Stimulated activated CD4-positive, alpha-beta T cell treated with anti-CD3 and anti-CD28 coated beads, TNF-alpha, amount 100 ng/mL, for 48 hours (primary cell): Measurements from ENCODE around the gene NEURL1B.
A peak's percentile ranks its signal among the peaks of the same experiment; 100 is the strongest.
"Not testable (repeated sequence)": the region's sequence is repeated elsewhere in the genome, so short reads cannot be mapped to it uniquely, and the experiment has no call there.

Experiments
- DNase-seq, 3 donors: peaks; one replicate each; pipeline ENCODE4 v3.0.0-alpha.2; 2020; ENCODE audit warnings: low read depth in 3 of 3

Gene NEURL1B

DNA sequence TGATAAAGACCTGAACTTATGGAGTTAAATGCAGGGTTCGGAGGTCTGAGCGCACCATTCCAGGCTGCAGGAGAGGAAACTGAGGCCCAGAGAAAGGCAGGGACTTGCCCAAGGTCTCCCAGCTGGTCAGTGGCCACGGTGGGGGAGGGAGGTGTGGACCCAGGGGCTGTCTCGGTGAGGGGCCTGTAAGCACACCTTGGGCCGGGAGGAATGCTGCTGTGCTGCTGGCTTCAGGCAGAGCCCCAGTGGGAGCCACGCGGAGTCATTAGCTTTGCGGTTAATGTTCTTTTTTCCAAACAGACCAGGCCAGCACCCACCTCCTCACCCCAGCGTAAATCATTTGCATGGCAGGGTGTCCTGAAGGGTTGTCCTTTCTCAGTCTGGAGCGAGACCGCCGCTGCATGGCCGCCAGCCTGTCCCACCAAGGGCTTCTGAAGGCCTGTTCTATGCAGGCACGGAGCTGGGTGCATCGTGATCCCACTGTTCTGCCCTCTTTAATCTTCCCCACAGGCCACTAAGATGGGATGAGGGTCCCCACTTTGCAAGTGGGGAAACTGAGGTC is 35.9 kb downstream of the NEURL1B start:
- DNase-seq = no peak

- DNase-seq = not testable (repeated sequence)
These were observed 37.4 kb downstream of the NEURL1B start for GRCh38 chr5:172678362-172678874.

DNA sequence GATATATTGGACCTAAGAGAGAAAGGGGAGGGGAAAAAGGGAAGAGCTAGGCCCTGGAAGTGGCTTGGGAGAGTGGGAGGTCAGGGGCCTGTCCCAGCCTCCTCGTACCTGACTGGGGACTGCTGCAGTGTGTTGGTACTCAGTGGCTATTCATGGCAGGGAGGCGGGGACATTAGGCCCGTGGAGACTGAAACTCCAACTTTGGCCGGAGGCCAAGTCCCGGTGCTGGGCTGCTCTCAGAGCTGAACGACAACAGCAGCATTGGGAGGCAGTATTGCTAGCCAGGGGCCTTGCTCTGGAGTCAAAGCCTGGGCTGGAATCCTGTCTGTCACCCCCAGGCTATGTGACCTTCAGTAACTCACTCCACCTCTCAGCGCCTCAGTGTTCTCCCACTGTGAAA is 37.8 kb downstream of the NEURL1B start:
- DNase-seq = no peak

- DNase-seq = no peak
These were observed 38.7 kb downstream of the NEURL1B start for GRCh38 chr5:172679628-172680212.

GRCh38 chr5:172680921-172681320 is 39.9 kb downstream of the NEURL1B start:
- DNase-seq = no peak

DNA sequence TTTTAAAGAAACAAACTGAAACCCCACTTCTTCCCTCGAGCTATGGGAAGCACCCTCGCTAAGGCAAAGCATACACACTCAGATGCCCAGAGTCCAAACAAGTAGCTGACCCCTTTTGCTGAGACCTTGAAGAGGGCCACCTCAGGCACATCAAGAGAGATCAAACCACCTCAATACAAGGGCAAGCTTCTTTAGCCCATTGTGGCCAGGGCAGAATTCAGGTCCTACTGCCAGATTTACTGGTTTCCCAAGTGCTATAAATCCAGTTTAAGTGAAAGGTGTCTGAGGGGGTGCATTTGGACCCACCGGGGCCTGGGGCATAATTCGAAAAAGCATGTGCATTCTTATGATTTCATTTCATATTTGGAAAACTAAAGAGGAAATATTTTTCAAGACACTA is 40.4 kb downstream of the NEURL1B start:
- DNase-seq = no peak

- no peak for DNase-seq
These were observed 42.2 kb downstream of the NEURL1B start for GRCh38 chr5:172683264-172683644.

DNA sequence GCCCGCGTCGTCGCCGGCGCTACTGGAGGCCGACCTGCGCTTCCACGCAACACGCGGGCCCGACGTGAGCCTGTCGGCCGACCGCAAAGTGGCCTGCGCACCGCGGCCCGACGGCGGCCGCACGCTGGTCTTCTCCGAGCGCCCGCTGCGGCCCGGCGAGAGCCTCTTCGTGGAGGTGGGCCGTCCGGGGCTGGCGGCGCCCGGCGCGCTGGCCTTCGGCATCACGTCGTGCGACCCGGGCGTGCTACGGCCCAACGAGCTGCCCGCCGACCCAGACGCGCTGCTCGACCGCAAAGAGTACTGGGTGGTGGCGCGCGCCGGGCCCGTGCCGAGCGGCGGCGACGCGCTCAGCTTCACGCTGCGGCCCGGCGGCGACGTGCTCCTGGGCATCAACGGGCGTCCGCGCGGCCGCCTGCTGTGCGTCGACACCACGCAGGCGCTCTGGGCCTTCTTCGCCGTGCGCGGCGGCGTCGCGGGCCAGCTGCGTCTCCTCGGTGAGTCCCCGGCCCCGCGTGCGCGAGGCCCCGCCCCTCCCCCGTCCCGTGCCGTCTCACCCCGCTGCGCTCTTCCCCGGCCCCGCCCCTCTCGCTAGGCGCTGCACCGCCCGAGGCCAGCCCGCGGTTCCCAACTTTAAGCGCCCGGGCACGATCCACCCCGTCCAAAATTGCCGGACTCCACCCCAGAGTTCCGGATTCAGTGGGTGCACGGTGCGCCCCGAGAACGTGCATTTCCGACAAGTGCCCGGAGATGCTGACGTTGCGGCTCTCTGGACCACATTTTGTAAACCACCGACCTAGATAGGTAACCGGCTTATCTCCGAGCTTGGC is 42.8 kb downstream of the NEURL1B start:
- DNase-seq = peak; percentile 25 to 49 (median 33)

DNA sequence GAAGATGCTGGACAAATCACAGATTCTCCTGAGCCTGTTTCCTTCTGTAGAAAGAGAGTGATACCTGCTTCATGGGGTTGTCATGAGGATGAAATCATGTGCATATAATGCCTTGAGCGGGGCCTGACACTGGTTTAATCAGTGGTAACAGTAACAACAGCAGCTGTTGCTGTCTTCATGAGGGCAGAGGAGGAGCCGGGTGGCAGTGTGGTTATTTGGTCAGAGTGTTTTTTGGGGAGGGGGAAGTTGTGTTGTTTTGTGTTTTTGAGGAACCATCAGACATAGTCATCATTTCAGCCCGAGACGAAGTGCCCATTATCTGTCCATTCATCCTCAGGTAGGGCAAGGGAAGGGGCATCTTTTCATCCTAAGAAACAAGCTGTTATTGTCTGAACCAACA is 44.0 kb downstream of the NEURL1B start:
- DNase-seq = no peak

GRCh38 chr5:172686111-172686510 is 45.0 kb downstream of the NEURL1B start:
- DNase-seq = no peak

DNA sequence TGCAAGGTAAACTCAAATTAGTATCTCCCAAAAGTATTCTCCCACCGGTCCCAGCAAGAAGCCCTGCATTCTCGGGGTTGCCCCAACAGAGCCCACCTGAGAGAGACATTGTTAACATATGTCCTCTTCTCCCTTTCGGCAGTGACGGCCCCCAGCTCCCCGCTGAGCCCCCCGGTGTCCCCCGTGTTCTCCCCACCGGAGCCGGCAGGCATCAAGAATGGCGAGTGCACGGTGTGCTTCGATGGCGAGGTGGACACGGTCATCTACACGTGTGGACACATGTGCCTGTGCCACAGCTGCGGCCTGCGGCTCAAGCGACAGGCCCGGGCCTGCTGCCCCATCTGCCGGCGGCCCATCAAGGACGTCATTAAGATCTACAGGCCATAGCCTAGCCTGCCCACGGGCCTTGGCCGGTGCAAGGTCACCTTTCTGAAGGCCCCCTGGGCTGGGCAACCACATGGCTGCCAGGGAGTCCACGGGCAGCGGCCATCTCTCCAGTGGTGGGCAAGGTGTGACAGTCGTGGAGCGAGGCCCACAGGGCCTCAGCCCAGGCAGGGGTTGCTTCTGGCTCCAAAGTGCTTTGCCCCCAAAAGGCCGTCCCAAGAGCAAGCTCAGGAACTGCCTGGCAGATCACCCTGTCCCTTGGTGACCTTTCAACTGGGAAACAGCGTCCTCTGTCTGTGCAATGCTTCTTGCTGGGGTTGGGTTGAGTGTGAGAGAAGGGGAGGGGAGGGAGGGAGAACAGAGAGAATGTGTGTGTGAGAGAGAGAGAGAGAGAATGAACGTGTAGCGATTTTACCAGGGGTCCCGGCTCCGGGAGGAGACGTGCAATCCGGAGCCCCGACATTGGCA is 45.7 kb downstream of the NEURL1B start:
- DNase-seq = no peak

DNA sequence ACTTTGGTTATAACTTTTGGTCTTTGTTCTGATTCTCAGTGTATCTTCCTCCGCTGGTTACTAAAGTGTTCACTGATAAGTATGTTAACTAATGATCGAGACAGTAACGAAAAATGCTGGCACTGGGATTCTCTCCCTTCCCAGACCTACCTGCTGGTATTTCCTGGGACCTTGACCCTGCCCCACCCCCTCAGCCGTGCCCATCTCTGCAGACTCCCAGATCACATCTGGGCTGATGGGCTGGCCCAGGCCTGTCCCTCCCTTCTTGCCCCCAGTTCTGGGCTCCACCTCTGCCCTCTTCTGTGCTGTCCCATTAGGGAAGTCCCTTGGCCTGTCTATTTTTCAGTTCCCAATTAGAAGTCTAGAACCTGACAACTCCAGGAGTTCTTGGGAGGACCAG is 46.9 kb downstream of the NEURL1B start:
- no peak for DNase-seq

DNA sequence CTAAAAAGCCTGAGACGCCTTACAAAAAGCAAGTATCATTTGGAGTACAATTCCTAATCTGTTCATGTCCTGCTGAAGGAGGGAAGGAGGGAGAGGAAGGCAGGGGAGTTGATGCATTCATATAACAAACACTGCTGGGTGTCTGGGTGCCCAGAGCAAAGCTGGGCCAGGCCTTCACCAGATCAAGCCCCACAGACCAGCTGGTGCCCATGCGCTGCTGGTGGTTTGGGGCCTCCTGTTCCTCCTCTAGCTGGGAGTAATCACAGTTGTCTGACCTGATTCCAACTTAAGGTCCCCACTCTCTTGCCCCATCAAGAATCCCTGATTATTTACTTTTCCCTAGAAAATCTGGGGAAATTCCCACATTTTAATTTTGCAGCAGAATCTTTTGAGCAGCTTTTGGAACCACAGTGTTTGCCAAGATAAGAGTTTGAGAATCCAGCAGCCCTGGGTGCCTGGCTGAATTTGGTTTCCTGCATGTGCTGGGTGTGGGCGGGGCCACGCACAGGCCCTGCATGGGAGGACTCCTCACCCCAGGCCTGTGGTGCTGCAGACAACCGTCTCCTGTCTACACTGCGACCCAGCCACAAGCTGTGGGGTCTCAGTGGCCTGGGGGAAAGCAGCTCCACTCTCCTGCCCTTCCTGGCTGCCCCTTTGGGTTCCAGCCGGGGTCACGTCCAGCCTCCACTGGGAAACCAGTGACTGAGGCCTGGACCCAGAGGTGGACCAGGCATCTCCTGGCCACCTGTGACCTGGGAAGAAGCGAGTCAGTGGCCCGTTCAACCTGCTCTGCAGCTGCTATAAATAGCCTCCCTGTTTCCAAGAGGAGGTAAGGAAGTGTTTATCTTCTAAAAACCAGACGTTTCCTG is 47.5 kb downstream of the NEURL1B start:
- no peak for DNase-seq

DNA sequence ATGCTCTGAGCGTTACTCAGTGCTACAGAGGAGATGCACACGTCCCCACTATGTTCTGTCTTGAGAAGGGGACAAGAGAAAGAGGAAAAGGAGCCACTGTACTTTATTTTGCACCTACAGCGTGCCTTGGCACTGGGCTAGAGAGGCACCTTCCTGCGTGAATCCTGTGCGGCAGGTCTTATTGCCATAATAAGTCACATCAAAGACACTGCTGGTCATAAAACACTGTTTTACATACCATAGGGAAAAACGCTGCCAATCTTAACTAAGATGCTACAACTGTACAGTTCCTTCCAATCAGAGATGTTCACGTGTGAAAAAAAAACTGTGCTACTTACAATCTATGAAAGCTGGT is 48.1 kb downstream of the NEURL1B start:
- no peak for DNase-seq

- no peak for DNase-seq
These were observed 48.7 kb downstream of the NEURL1B start for GRCh38 chr5:172689801-172690200.

GRCh38 chr5:172690258-172691075 is 49.4 kb downstream of the NEURL1B start:
- no peak for DNase-seq

DNA sequence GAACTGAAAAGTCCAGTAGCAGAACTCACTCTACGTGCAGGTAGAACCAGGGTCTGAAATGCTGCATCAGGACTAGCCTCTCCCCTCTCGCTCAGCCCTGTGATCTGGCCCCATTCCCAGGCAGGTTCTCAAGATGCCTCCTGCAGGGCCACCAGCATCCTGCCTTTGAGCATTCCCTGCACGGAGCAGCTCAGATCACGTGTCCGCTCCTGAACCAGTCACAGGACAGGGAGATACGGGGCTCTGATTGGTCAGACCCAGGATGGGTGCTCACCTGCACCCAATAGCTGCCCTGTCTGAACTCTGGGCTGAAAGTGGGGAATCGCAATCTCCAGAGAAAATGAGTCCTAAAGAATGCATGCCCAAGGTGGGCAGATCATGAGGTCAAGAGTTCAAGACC is 50.8 kb downstream of the NEURL1B start:
- no peak for DNase-seq

- DNase-seq = no peak
These were observed 51.4 kb downstream of the NEURL1B start for GRCh38 chr5:172692451-172692850.

DNA sequence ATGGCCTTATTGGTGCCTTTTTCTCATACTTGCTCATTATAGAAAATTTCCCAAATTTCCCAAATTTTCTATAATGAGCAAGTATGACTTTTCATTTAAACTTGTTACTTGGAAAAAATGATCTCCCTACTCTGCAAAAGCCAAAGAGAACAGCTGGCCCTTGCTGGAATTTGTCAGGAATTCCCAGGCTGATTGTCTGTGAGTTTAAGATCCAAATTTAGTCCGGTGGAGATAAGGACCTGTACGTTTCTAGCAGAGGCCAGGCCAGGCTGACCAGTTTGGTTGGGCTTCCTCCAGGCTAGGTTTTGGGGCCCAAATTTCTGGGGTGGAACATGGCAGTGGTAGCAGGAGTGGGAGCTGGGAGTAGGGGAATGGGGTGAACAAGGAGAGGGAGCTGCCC is 51.9 kb downstream of the NEURL1B start:
- DNase-seq = no peak

- DNase-seq = no peak
These were observed 53.0 kb downstream of the NEURL1B start for GRCh38 chr5:172694061-172694460.
